DND-41 (cell line): Measurements from ENCODE around the gene KCNQ5.

Experiments used
- EZH2 ChIP-seq: IDR thresholded peaks from 3 replicates; pipeline ENCODE4 v1.6.1; 2012; ENCODE audit warnings: borderline replicate concordance, low read depth, mild to moderate bottlenecking, moderate library complexity, low read length, inconsistent platforms; ENCODE audit not compliant: severe bottlenecking
- TF ChIP-seq, protein P1 (sequence below): IDR thresholded peaks from 2 replicates; pipeline ENCODE4 v1.5.1; 2012; ENCODE audit warnings: borderline replicate concordance, low read length, moderate library complexity, mild to moderate bottlenecking; ENCODE audit not compliant: poor library complexity, severe bottlenecking; ENCODE audit errors: extremely low read depth

DNA sequence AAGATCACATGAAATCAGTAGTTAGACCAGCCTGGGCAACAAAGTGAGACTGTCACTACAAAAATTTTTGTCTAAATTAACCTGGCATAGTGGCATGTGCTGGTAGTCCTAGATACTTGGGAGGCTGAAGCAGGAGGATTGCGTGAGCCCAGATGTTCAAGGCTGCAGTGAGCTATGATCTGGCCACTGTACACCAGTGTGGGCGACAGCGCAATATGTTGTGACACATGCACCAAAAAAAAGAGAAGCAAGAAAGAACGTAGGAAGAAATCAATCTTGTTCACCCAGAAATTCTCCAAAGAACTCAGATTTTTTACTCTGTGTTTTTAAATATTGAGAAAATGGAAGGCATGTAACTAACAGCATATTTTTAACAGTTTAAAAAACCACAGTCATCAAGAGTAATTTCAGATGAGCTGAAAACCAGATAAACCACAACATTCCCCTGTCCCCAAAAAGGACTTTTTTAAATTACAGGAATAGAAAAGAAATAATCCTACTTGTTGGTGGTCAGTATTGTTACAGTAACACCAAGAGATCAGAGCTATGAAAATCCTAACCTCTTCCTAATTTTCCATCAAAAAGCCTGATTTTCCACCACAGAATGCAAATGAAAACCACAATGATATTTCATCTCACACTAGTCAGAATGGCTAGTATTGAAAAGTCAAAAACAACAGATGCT is 363.3 kb downstream of the KCNQ5 start:
- TF ChIP-seq, protein P1, sequence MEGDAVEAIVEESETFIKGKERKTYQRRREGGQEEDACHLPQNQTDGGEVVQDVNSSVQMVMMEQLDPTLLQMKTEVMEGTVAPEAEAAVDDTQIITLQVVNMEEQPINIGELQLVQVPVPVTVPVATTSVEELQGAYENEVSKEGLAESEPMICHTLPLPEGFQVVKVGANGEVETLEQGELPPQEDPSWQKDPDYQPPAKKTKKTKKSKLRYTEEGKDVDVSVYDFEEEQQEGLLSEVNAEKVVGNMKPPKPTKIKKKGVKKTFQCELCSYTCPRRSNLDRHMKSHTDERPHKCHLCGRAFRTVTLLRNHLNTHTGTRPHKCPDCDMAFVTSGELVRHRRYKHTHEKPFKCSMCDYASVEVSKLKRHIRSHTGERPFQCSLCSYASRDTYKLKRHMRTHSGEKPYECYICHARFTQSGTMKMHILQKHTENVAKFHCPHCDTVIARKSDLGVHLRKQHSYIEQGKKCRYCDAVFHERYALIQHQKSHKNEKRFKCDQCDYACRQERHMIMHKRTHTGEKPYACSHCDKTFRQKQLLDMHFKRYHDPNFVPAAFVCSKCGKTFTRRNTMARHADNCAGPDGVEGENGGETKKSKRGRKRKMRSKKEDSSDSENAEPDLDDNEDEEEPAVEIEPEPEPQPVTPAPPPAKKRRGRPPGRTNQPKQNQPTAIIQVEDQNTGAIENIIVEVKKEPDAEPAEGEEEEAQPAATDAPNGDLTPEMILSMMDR = no peak
- no peak for TF ChIP-seq EZH2
